NCI-H2196 (cell line): ENCODE data around the gene IL10.
"Not testable (repeated sequence)": the region's sequence is repeated elsewhere in the genome, so short reads cannot be mapped to it uniquely, and the experiment has no call there.

Experiments
- DNase-seq: peaks from one replicate; lab custom pipeline; 2025; ENCODE audit not compliant: unreplicated experiment; lab: John Stamatoyannopoulos, UW

IL10 gene

GRCh38 chr1:206794294-206794908 lies 22.1 kb upstream of the IL10 start:
- DNase-seq = no peak

- DNase-seq = no peak
Observed at GRCh38 chr1:206793620-206794019, 21.3 kb upstream of the IL10 start.

GRCh38 chr1:206792939-206793607 lies 20.8 kb upstream of the IL10 start:
- DNase-seq = no peak

GRCh38 chr1:206790502-206791250 lies 18.4 kb upstream of the IL10 start:
- DNase-seq = no peak

- DNase-seq = no peak
Observed at GRCh38 chr1:206788487-206789050, 16.3 kb upstream of the IL10 start.

GRCh38 chr1:206787891-206788290 lies 15.6 kb upstream of the IL10 start:
- DNase-seq = no peak

- DNase-seq = no peak
Observed at GRCh38 chr1:206786212-206786886, 14.1 kb upstream of the IL10 start.

- DNase-seq = no peak
Observed at GRCh38 chr1:206785182-206785765, 13.0 kb upstream of the IL10 start.

- DNase-seq = no peak
Observed at GRCh38 chr1:206784471-206784903, 12.2 kb upstream of the IL10 start.

- no peak for DNase-seq
Observed at GRCh38 chr1:206783506-206783905, 11.2 kb upstream of the IL10 start.

- DNase-seq = no peak
Observed at GRCh38 chr1:206782448-206782847, 10.2 kb upstream of the IL10 start.

- no peak for DNase-seq
Observed at GRCh38 chr1:206779638-206780037, 7.3 kb upstream of the IL10 start.

- not testable (repeated sequence) for DNase-seq
Observed at GRCh38 chr1:206778911-206779310, 6.6 kb upstream of the IL10 start.

- DNase-seq = no peak
Observed at GRCh38 chr1:206778031-206778430, 5.7 kb upstream of the IL10 start.

- DNase-seq = no peak
Observed at GRCh38 chr1:206776229-206776628, 3.9 kb upstream of the IL10 start.

GRCh38 chr1:206774093-206774492 lies 1.8 kb upstream of the IL10 start:
- DNase-seq = no peak

GRCh38 chr1:206771338-206771692 lies 979 bp downstream of the IL10 start:
- DNase-seq = no peak

GRCh38 chr1:206770531-206771337 lies 1.6 kb downstream of the IL10 start, which contains the start of gene IL19:
IL19 (plus strand) TSS chr1:206770773; CDS start chr1:206836663, 65,890 bp downstream.
- DNase-seq = no peak

- DNase-seq = no peak
Observed at GRCh38 chr1:206769304-206769731, 3.0 kb downstream of the IL10 start.
